Kidney epithelial cell (primary cell): ENCODE results near the gene BUB3. TPM values are rescaled to one million over a fixed set of nuclear protein-coding genes. Genes with fewer than 3 reads are reported as not detected.

ENCODE experiments used
- DNase-seq: peaks from one replicate; pipeline ENCODE4 v3.0.0-alpha.2; 2010; ENCODE audit warnings: low read depth
- H3K27me3 ChIP-seq: 2 replicates; pipeline ENCODE4 v1.6.0; 2011; ENCODE audit warnings: low read length; ENCODE audit not compliant: control insufficient read depth, insufficient read depth
- H3K36me3 ChIP-seq: 2 replicates; pipeline ENCODE4 v1.5.1; 2011; ENCODE audit warnings: low read length; ENCODE audit not compliant: control insufficient read depth, insufficient read depth
- H3K4me3 ChIP-seq: 2 replicates; pipeline ENCODE4 v1.5.1; 2011; ENCODE audit warnings: low read depth, mild to moderate bottlenecking, control low read depth, low read length
- total RNA-seq: library from RNA; depleted of rRNA; stranded (reverse); fragments of >200 nt; gene quantifications from 2 replicates; pipeline ENCODE4 v1.2.3, GENCODE V29; 2015
- TF ChIP-seq, protein P1 (sequence below): IDR thresholded peaks from 2 replicates; pipeline ENCODE4 v1.5.1; 2011; ENCODE audit warnings: mild to moderate bottlenecking, moderate library complexity, low read length, control low read depth, inconsistent platforms; ENCODE audit not compliant: insufficient read depth, poor library complexity, severe bottlenecking

BUB3 gene
- total RNA-seq, 1 donor from 2014 or later: 153 TPM

DNA sequence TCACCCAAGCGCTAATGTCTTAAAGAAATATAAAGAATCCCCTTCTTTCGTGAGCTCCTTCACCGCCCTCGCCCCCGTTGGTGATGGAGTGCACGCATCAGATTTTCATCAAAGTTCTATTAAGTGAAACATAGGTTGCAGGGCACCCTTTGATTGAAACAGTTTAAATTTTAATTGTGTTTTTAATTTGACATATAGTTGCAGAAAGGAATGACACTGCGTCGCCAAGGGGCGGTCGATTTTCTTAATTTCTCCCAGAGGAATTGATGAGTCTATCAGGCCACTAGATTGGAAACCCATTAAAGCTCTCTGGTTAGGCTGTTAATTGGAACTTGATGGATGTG, 10.4 kb upstream of the BUB3 start:
- Histone ChIP-seq H3K27me3 (peaks cover 99% of the 10 kb centered on the region), H3K36me3 (no peaks in the 10 kb centered on the region), H3K4me3 (no peak overlapping the region)
- no peak for DNase-seq
- TF ChIP-seq, protein P1, sequence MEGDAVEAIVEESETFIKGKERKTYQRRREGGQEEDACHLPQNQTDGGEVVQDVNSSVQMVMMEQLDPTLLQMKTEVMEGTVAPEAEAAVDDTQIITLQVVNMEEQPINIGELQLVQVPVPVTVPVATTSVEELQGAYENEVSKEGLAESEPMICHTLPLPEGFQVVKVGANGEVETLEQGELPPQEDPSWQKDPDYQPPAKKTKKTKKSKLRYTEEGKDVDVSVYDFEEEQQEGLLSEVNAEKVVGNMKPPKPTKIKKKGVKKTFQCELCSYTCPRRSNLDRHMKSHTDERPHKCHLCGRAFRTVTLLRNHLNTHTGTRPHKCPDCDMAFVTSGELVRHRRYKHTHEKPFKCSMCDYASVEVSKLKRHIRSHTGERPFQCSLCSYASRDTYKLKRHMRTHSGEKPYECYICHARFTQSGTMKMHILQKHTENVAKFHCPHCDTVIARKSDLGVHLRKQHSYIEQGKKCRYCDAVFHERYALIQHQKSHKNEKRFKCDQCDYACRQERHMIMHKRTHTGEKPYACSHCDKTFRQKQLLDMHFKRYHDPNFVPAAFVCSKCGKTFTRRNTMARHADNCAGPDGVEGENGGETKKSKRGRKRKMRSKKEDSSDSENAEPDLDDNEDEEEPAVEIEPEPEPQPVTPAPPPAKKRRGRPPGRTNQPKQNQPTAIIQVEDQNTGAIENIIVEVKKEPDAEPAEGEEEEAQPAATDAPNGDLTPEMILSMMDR: no peak

- H3K4me3 ChIP-seq: no peak overlapping the region
- TF ChIP-seq, protein P1: peak; percentile 14
- no peaks in the 10 kb centered on the region for H3K36me3 ChIP-seq
- DNase-seq: no peak
- H3K27me3 ChIP-seq: peaks cover 99% of the 10 kb centered on the region
These were observed 9.3 kb upstream of the BUB3 start for GRCh38 chr10:123144697-123145541.

GRCh38 chr10:123145542-123146012, 8.6 kb upstream of the BUB3 start:
- no peak overlapping the region for H3K4me3 ChIP-seq
- peaks cover 98% of the 10 kb centered on the region for H3K27me3 ChIP-seq
- TF ChIP-seq, protein P1: no peak
- DNase-seq: no peak
- no peaks in the 10 kb centered on the region for H3K36me3 ChIP-seq

DNA sequence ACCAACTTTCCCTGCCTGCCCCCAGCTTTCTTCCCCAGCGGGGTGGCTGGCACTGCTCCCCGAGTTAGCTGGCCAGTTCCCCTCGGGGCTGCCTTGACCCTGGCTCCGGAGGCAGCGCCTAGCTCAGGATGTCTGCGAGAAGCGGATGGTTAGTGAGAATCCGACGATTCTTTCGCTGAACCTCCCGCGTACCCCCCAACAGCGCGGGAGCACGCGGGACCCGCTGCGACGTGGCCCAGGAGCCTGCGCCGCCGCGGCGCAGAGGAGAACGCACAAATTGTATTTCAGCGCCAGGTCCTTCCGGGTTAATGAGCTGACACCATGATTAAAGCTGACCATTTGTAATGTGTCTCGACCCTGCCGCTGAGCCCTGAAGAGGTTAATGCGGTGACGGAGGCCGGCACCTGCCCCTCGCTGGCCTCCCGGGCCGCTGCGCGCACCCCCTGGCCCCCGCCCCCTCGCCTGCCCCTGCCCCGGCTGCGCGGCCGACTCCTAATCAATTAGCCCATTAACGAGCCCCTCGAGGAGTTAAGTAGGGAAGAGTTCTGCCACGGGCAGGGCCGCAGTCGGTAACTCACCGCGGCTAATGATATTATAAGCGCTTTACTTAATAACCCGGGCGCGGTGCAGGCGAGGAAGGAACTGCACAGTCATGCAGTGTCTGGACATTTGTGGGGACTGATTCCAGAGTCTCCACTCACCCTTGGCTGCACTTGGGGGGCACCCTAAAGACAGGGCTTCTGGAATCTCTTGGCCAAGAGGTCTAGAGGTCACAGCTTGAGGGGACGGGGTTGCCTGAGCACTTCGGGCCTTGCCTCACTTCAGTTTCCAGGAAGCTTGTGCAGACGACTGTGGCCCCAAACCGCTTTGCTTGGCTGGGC, 7.9 kb upstream of the BUB3 start:
- Histone ChIP-seq H3K36me3 (no peaks in the 10 kb centered on the region), H3K4me3 (no peak overlapping the region), H3K27me3 (peaks cover 98% of the 10 kb centered on the region)
- DNase-seq: no peak
- TF ChIP-seq, protein P1: no peak

DNA sequence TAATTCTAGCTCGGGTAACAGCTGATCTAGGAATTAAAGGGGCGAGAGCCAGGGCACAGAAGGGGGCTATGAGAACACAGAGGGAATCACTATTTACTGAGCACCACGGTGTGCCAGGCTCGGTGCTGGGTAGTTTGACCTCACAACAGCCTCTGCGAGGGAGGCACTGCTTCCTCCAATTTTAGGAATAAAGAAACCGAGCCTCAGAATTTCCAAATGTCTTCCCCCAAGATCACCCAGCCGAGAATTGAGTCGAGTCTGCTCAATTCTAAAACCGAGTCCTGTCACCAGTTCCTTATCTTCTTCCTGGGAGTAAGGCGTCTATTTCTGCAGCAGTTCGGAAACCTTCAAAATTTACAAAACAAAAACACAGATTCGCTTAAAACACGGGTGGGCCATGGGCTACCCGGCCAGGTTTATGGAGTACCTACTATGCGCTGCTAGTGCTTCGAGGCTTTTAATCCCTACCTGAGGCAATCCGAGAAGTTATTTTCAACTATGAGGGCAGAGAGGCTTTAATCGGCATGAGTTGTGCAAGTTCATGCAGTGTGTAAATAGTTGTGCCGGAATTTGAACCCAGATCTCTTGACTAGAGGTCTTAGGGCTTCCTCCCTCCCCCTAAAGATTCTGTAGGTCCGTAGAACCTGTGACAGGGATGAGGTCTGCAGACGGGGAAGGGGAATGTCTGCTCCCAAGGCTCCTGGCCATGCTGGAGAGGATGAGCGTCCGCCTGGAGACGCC, 7.1 kb upstream of the BUB3 start:
- no peak for DNase-seq
- Histone ChIP-seq H3K4me3 (no peak overlapping the region), H3K27me3 (peaks cover 97% of the 10 kb centered on the region)

More for the DNA sequence above, 7.1 kb upstream of the BUB3 start:
- H3K36me3 ChIP-seq: no peaks in the 10 kb centered on the region
- TF ChIP-seq, protein P1: no peak
